GM12864 (cell line): ENCODE measurements around the gene CHN2.

Experiments used
- DNase-seq: peaks from one replicate; pipeline ENCODE4 v3.0.0-alpha.2; 2011; ENCODE audit warnings: low read depth
- H3K4me3 ChIP-seq: 2 replicates; pipeline ENCODE4 v1.5.1; 2011; ENCODE audit warnings: mild to moderate bottlenecking, low read depth, low read length, control low read depth
- TF ChIP-seq, protein P1 (sequence below): IDR thresholded peaks from 2 replicates; pipeline ENCODE4 v1.5.1; 2011; ENCODE audit warnings: low read depth, mild to moderate bottlenecking, moderate library complexity, low read length, control low read depth, inconsistent platforms; ENCODE audit errors: missing control alignments

CHN2 gene

DNA sequence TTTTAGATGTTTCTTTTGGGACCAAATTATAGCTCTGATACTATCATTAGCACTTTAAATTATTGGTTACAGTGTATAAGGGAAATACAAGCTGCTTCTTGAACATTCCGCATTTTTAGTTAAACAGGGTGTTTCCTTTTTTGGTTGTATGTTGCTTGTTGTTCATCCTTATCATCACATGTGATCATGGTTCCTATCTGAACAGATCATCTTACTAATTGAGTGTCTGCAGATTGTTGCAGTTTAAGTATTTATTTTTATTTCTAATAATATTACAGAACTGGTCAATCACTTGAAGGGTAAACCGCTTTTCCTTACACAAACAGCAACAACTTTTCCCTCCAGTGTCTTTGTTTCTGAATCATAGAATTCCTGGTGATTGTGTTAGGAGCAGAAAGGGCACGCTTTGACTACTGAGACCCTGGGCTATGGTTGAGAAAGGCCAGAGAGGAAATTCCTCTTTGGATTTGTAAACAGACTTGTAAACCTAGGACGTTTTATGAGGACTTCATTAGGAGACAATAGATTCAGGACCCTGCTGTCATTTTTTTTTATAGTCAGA, 37.2 kb downstream of the CHN2 start:
- no peak for DNase-seq
- TF ChIP-seq, protein P1, sequence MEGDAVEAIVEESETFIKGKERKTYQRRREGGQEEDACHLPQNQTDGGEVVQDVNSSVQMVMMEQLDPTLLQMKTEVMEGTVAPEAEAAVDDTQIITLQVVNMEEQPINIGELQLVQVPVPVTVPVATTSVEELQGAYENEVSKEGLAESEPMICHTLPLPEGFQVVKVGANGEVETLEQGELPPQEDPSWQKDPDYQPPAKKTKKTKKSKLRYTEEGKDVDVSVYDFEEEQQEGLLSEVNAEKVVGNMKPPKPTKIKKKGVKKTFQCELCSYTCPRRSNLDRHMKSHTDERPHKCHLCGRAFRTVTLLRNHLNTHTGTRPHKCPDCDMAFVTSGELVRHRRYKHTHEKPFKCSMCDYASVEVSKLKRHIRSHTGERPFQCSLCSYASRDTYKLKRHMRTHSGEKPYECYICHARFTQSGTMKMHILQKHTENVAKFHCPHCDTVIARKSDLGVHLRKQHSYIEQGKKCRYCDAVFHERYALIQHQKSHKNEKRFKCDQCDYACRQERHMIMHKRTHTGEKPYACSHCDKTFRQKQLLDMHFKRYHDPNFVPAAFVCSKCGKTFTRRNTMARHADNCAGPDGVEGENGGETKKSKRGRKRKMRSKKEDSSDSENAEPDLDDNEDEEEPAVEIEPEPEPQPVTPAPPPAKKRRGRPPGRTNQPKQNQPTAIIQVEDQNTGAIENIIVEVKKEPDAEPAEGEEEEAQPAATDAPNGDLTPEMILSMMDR: no peak
- no peak overlapping the region for H3K4me3 ChIP-seq

DNA sequence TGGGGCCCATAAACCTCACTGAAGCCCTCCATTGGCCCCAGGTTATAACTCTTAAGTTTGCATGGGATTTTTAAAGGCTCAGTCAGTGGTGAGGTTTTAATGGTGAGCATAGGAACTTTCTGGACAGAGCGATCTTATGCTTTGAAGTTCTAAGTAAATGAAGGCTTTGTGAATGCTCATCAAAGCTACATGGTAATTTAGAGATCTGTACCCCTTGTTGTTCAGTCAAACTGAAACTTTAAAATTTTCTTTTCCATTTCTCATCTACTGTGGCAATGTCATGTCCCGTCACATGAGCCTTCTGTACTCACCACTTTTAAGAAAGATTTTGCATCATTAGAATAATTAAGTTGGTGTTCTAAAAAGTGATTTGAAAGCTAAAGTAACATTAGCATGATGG, 39.9 kb downstream of the CHN2 start:
- TF ChIP-seq, protein P1: no peak
- H3K4me3 ChIP-seq: no peak overlapping the region
- DNase-seq: no peak

DNA sequence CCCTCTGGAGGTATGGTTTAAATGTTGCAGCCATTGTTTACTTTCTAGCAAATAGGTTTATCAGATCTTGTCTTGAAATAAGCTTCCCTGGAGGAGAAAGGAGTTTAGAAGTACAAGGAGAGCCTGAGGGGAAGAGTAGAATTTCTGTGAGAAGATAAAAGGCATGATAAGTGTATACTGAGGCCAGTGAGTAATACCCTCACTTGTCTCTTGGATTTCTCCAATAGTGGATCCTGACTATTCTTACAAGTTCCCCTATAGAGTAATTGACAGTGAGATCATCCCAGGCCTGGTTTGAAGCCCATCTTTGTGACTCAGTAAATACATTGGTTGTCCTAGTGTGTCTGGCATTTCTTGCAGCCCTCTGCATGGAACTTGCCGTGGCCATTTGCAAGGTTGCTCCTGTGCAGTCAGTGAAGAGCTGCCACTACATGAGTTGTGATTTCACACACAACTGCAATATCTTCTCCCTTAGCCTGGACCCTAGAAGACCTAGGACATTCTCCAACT, 41.6 kb downstream of the CHN2 start:
- TF ChIP-seq, protein P1: no peak
- no peak for DNase-seq
- H3K4me3 ChIP-seq: no peak overlapping the region

DNA sequence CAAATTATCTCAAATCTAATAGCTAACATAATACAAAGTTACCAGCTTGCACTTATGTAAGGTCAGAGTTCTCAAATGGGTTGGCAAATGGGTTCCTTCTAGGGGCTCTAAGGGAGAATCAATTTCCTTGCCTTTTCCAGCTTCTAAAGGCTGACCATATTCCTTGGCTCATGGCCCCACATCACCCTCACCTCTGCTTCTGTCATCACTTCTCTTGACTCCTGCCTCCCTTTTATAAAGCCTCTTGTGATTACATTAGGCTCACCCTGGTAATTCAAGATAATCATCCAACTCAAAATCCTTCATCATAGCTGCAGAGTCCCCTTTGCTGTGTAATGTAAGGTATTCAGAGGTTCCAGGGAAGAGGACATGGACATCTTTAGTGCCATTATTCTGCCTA, 42.1 kb downstream of the CHN2 start:
- no peak overlapping the region for H3K4me3 ChIP-seq
- DNase-seq: no peak
- TF ChIP-seq, protein P1: no peak

DNA sequence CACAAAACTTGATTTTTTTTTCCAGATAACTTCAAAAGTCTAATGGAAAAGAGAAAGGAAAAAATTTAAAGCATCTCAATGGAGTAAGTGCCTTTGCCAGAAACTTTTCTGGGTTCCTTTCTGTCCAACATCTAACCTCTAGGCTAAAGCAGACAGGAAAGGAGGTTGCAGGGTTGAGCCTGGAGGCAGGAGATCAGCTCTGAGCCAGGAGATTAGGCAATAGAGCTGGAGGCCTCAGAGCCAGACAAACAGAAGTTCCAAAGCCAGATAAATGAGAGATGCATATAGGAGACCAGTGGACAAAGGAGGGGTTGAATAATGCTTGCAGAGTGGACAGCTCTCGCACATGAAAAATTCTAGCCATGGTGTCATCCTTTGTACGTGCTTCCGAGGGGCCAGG, 42.9 kb downstream of the CHN2 start:
- TF ChIP-seq, protein P1: no peak
- DNase-seq: no peak
- H3K4me3 ChIP-seq: no peak overlapping the region

DNA sequence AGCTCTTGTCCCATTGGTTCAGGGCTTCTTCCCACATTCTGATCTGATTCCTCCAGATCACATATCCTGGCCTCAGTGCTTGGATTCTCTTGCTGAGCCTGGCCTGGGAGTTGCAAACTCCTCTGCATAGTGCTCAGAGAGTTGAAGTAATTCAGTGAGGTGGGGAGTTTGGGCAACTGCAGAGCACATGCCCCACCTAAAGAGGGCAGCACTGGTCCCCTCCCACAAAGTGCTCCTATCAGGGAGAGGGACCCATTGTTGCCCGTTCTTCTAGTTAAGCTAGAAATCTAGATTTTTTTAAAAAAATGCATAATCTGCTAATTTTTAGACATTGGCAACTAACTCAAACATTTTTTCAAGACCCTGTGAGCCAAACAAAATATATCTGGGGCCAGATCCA, 45.1 kb downstream of the CHN2 start:
- no peak for DNase-seq
- TF ChIP-seq, protein P1: peak; percentile 67
- H3K4me3 ChIP-seq: no peak overlapping the region

DNA sequence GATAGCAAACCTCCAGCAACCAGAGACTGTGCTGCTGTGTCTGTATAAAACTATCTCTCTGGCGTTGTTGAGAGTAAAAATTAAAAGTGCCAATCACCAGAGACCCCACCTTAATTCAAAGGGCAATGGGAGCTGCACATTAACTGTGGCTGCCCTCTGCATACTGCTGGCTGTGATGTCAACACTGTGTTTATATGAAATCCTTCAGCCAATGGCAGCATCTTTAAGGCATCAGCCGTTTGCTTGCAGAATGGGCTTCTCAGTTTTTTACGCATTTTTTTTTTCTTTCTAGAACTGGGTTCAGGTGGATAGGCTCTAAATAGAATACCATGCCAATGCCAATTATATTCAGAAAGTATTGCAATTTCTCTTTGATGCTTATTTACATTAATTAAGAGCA, 47.7 kb downstream of the CHN2 start:
- TF ChIP-seq, protein P1: no peak
- DNase-seq: no peak

More for the DNA sequence above, 47.7 kb downstream of the CHN2 start:
- no peak overlapping the region for H3K4me3 ChIP-seq
